Stimulated activated CD8-positive, alpha-beta memory T cell treated with anti-CD3 and anti-CD28 coated beads, Interleukin-7, amount 100 ng/mL, for 1 hour (primary cell): Measurements from ENCODE around the gene PAM.
"Not testable (repeated sequence)": the region's sequence is repeated elsewhere in the genome, so short reads cannot be mapped to it uniquely, and the experiment has no call there.

ENCODE experiments used
- DNase-seq, 2 donors: peaks; one replicate each; pipeline ENCODE4 v3.0.0-alpha.2; 2020; ENCODE audit warnings: low read depth in 2 of 2

The PAM gene

DNA sequence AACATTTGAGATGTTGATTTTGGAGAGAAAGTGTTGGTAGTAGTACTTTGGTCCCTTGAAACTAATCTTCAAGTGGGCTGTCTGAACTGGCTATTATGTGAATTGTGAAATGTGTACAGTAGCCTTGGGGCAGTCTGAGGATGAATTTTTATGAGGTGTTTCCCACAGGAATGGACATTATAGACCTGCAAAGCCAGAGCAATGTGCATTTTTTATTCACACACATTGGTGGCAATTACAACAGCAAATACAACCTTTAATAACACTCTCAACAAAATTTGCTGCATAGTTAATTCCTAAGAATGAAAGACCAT lies 147.0 kb downstream of the PAM start:
- no peak for DNase-seq

DNA sequence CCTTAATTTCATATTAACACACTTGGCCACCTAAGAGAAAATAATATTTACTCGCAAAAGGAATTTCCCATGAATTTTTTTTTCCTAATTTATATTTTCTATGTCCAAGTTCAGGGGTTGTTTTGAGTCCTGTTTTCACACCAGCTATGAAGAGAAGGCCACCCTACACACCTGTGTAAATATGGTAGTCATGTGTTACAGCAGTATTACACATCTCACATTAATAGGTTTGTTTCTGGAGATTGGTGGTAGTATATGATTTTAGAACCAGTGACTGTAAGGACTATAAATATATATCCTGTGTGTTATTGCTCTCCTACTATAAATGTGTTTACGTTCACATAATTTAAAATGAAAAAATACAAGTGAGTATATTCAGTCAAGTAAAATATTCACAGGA lies 147.5 kb downstream of the PAM start:
- no peak for DNase-seq

DNA sequence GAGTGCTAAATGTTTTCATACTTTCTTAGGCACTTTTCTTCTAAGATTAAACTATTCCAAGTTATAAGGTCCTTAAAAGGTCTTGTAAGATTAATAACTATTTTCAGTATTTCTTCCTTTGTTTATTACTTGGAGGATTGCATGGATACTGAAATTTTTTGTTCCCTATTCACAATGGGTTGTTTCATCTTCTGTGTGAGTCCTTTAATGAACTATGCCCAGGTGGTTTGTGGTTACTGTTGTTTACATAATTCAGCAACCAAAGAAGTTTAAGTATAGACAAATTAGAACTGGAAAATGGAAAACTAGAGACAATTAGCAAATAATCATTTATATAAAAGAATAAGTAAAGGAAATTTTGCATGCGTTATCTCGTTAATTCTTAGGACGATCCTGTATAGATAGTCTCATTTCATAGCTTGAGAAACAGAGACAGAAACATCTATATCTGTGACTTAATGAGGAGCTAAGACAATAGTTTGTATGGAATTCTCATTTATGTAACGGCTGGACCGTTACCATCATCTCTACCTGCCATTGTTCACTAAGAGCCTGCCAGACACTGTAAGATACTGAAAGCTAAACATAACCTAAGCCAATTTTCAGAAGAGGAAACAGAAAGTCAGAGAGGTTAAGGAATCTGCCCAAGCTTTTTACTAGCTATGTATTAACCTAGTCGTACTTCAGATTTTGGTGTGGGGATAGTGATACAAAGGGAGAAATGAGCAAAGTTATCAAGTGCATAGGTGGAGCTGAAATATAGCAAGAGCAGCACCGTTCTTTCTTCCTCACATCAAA lies 148.2 kb downstream of the PAM start:
- no peak for DNase-seq

DNA sequence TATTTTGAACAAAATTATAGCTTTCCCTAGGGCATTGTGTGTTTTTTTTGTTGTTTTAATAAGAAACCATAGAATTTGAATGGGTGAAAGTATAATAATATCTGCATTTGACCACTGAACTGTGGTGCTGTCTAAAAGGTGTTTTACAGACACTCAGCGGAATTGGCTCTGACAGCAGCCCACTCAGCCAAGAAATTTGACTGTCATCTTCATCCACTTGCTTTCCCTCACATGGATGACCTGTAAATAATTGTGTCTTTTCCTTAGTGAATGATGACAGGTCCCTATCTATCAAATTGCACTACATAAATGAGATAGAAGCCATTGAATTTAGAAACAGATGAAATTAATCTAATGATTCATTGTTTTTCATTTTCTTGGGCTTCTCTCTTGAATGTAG lies 150.0 kb downstream of the PAM start:
- DNase-seq = no peak

DNA sequence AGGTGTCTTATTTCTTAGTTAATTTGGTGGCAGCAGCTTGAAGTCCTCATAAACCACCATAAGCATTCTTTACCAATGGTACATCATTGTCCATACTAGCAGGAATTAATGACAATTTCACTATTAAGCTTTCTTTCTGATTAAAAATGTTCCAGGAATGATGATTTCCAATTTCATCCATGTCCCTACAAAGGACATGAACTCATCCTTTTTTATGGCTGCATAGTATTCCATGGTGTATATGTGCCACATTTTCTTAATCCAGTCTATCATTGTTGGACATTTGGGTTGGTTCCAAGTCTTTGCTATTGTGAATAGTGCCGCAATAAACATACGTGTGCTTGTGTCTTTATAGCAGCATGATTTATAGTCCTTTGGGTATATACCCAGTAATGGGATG lies 152.0 kb downstream of the PAM start:
- not testable (repeated sequence) for DNase-seq

DNA sequence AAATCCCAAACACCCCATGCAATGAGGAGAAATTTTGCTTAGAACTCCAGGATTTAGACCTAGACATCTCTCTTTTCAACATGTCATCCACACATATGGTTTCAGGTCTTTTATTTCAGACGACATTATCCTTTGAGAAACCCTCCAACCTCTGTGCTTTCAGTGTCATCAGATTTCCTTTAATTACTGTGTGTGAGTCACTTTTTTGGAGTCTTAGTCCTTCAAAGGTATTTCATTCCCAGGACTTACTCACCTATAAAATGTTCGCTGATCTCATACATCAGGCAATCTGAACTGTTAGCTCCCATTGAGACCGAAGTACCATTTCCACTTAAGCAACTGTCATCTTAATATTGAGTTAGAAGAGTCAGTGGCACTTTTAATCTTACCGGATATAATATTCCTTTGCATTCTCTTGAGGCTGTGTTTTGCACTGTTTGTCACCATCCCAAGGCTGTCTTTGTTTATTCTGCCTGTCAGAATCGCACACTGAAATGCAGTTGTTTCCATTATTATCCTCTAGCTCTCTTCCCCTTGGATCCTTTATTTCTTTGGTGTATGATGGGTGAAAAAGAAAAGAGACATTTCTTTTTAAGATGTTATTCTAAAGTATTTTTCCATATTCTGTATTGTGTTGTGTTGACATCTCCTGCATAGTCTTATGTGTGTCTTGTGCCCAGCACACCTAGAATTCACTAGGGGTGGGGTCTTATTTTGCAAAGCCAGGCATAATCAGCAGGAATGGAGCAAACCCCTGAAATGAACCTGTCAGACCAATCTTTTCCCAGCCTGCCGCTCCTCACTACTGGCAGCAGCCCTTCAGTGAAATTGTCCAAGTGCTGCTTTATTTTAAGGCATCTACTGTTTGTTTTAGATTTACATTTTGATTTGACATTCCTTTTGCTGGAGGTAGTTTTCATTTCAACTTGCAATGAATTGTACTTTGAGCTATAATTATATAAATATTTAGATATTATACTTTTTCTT lies 155.4 kb downstream of the PAM start:
- no peak for DNase-seq

DNA sequence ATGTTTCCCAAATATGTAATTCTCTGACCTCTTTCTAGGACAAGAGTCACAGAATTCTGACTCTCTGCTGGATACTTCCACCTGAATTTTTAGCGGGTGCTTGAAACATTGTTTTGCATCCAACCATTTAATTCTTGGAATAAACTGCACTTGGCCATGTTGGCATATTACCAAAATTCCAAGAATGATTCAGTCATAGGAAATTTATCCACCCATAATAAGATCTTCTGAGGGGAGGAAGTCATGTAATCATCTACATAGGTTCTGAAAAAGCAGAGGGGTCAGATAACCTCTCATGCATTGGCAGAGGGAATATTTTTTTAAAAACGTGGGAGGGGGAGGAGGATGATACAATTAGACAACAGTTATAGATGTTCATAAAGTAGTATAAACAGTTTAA lies 156.9 kb downstream of the PAM start:
- DNase-seq = no peak

DNA sequence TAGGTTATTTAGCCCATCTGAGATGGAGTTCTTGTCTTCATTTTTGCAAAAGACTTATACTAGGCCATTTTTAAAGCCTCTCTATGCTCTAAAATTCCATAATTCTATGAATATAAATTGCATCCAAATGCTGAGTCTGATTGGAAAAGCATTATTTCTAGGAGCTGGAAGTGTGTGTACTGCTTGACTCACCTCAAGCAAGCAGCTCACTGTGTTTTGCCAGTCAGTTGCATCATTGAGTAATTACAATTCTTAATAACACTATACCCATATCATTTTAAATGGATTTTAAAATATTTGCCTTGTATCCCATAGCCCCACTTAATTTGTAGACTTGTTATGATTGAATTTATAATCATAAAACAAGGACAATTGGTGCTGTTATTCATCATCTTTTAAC lies 161.0 kb downstream of the PAM start:
- no peak for DNase-seq

DNA sequence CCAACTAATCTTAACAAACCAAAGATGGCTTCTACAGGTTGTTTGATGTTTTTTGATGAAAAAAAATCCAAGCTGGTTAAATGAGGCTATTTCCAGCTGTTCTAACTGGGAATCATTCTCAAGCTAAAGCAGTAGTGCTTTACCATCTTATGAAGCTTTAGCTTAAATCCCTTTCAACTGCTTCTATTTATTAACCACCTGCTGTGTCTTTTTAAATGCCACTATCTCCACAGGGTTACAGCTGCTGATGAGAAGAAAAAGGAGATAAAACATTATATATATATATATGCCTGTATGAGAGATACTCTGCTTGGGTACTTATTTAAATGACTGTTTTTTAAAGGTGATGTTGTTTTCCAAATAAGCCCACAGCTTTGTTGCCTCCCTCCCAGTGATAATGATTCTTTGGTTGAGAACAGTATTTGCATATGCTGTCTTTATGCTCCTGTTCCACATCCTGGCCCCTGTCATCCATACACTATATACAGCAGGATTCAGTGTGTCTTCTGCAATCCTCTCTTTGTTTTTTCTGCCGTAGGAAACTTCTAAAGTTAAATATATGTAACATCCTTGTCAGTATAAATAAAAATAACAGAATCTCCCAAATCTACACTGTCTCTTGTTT lies 164.0 kb downstream of the PAM start:
- DNase-seq = no peak

DNA sequence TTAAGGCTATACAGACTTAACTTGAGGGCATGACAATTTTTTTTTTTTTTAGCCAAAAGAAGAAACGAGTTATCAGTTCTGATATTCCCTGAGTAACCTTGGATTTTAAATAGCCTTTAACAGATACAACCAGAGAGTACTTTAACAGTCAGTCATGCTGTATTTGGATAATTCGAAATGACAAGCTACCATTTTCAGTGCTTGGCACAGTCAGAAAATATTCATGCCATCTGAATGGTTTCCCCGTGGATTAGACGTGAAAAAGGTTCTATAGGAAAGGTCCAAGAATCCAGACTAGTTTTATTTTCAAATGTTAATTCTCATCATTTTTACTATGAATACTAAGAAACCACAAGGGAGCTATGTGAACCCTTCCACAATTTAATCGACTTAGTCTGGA lies 165.7 kb downstream of the PAM start:
- no peak for DNase-seq

DNA sequence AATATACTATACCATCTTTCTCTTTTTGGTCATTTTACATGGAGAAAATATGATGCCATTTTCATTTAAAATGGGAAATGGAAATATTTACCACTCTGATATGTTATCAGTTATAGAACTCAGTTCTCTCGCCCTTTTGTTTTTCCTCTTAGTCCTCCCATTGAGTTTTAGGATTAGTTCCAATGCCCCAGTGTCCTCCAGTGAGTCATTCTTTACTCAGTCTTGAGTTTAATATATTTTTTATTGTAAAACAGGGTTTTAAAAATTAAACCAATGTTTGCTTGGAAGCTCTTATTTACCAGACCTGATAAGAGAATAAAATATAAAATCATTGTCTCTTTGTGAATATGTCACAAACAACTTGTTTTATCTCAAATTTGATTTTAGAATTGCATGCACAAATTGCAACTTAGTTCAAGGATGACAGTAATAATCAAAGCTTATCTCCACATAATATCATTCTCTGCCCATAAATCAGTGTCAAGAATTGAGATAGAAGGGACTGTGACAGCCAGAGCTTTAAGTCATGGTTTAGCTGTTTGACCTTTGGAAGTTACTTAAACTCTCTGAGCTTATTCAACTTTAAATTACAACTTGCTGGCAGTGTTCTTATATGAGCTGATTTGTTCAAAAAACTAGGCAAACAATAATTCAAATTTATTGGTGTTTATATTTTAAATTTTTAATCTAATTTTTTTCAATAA lies 166.4 kb downstream of the PAM start:
- DNase-seq = no peak

DNA sequence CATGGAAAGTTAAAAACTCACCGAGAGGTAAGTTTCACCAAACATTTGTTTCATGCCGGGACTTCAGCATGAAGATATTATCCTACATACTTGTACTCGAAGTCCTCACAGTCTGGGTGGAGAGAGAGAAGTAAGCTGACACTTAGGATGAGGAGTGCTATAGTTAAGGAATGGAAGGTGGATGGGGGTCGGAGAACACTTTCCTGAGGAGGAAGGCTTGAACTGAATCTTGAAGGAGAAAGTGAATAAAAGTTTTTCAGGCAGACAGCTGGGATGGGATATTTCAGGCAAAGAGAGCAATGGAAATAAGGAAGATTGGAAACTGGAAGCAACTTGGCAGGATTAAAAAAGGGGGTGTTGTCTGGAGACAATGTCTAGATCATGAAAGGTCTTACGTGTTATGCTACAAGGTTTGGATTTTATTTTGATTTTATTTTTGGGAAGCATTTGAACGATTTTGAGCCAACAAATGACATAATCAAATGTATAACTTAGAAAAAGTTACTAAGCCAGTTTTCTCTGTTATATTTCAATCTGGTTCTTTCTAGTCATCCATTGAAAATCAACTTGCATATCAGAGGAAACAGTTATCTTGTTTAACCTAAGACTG lies 167.1 kb downstream of the PAM start:
- DNase-seq = no peak

DNA sequence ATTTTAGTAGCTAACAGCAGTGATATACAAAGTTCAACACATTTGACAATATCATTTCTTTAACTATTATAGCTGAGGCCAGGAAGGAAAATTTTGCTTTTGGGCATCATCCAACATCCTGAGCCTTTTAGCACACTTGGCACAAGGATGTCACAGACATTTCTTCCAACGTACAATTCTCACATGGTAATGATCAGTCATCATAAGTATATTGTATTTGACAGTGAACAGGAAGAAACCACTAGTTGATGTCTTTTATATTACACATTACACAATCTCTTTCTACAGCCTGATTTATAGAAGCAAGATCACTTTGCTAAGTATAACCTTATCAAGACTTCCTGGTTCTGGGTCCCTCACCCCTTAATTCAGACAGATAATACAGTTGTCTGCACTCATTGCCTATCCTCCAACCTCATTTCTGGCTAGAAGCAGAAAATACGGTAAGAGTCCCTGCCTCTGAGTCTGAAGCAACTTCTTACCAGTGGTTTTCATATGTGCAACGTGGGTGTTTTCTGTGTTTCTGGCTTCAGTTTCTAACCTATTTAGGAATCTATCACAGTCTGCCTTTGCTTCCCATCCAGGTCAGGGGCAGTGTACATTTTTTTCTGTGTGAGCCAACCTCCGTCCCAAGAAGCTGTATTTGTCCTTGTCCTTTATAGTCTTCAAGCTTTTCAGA lies 167.8 kb downstream of the PAM start:
- DNase-seq = no peak

DNA sequence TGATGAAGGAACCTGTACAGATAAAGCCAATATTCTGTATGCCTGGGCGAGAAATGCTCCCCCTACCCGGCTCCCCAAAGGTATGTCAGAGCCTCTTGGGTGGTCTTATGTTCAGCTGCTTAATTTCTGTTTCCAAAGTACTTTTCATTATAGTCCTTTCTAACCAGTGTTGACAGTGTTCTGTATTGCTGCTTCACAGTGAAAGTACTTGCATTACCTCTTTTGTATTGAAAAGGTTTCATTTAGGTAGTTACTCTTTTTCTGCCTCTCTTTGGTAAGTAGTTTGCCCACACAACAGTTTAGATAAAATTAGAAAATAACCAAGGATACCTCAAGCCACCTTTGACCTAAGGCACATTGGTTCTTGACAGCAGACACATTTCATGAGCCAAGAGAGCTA lies 169.9 kb downstream of the PAM start:
- no peak for DNase-seq

DNA sequence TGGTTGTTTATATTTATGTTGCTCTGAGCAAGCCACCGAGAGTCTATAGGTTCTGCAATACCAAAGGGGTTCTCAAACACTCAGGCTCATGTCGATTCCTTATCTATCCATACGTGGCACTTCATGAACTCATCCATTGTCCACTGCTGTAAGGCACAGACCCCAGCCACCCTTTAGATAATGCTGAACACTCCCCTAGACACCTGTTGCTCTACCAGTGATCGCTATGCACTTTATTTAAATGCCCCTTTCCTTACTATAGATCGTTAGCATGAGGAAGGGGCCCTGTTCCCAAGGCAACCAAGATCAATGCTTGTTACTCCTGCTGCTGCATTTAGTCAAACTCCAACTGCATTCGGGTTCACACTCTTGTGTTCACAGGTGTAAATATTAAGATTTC lies 171.9 kb downstream of the PAM start:
- no peak for DNase-seq

DNA sequence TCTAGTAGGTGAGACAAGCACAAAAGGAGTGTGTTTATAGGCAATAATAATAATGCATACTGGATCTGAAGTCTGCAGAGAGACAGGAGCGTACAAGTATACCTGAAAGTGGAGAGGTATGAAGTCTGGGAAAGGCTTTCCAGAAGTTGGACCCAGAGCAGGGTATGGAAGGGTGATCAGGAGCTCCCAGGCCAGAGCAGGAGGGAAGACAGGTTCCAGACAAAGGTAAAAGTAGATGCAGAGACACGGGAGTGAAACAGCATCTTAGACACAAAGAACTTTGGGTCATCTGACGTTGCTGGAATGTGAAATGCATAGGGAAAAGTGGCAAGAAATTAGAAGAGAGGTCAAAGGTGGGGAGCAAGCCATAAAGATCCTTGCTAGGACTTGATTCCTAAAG lies 175.1 kb downstream of the PAM start:
- no peak for DNase-seq

DNA sequence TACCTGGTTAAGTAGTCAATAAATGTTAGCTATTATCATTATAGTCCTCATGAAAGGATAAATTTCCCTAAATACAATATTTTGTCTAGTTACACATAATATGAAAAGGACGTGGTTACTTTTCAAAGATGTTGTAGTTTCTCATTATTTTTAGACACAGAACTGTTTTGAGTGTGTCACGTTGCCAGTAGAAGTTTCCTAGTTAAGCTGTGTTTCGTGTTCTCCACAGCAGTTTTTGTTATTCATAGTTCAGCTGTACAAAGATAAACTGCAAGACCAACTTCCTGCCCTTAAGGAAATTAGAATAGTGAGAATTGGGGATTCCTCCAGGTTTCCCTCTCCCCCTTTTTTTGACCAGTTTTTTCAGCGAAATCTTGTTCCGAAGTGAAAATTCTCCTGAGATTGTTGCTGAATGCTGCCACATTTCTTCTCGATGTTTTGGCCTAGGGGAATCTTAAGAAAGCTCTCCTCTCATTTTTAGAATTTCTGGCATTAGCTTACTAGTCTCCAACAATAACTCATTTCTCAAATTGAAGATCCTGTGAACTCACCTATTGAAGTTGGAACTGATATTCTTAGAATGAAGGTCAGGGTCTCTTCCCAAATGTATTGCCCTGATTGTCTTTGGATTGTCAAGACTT lies 176.1 kb downstream of the PAM start:
- no peak for DNase-seq

DNA sequence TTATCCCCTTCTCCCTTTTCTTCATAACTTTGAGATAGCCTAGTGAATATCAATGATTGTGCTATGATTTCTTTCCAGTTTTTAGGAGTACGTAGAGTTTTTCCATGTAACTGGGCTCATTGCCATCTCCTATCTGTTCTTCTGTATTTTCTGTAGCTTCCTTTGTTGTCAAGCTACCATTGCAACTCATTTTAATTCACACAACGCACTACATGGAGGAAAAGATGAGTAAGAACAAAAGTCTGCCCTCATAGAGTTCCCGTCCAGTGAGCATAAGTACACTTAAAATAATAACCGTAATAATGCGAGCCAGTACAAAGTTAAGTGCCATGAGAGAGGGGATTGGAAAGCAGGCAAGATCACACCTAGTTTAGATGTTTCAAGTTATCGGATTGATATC lies 177.7 kb downstream of the PAM start:
- no peak for DNase-seq

DNA sequence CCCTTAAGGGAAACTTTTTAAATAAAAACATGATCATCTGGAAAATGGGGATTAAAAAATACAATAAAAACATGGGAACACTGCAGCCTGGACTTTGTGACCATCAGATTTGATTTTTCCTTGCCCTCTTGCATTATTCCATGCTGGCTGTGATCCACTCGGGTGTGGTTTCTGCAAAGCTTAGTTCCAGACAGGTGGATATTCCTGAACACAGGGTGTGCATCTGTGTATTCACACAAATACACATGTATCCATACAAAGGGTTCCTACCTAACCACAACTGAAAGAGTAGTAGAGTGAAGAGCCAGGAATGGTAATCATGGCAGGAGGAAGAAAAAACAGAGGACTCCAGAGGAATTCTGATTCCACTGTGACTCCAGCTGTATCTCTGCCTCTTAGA lies 178.2 kb downstream of the PAM start:
- DNase-seq = no peak

DNA sequence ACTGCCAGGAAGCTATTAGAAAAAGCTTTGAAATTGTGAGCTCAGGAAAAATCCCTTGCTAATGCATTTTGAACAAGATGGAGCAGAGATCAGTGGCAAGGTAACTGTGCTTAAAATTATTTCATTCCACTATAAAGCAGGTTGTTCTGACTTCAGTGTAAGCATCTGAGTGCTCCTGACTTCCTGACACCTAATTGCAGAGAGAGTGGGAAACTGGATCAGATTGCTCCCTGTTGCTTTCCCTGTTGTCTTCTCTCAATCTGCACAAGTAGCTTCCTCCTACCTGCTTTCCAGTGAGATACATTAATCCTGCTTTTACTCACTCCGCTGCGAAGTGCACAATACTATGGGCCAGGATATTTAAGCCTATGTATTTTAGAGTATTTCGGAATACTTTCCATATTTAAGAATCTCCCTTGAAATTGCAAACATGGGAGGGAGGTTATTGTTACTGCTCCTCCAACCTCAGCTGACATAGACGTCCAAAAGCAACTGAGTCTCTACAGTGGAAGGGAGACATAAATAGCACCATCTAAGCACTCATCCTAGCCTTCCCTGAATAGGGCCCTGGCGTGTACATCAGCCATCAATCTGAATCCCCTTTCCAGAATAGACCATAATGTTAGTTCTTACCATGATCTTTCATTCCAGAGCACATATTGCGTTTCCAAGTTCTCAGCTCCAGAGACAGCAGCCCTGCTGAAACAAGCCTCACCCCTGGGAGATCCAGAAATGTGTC lies 178.8 kb downstream of the PAM start:
- DNase-seq = no peak
